ENCODE results near the gene TRPM4. TPM values are rescaled to one million over a fixed set of nuclear protein-coding genes. Genes with fewer than 3 reads are reported as not detected.

Gene TRPM4
- total and polyA plus RNA-seq, 2 of the 13 experiments (the other 11 are each of a cell fraction or from before 2014, with no cell fraction given): 1.9 to 4.3 TPM

GRCh38 chr19:49118565-49119410 lies 38.8 kb upstream of the TRPM4 start, which contains the start of gene C19orf73 (continued):
- TF ChIP-seq ARID4A (CRISPR knock-in tag; IDR thresholded peaks at IDR 0.05; ENCODE audit: borderline replicate concordance) (peak; percentile 84), CSRNP2 (CRISPR knock-in tag; conservative IDR thresholded peaks at IDR 0.05; ENCODE audit: low read depth) (no peak), ZBTB39 (CRISPR knock-in tag; IDR thresholded peaks at IDR 0.05) (no peak), ZNF580 (CRISPR knock-in tag; IDR thresholded peaks at IDR 0.05; ENCODE audit: borderline replicate concordance, low read depth) (peak; percentile 60; the same call in 1 of the 2 replicates), ZFP36 (IDR thresholded peaks at IDR 0.05; ENCODE audit: borderline replicate concordance, low read depth, low read length, partially characterized antibody) (no peak), PHF21A (CRISPR knock-in tag; IDR thresholded peaks at IDR 0.05) (no peak), FOXO4 (CRISPR knock-in tag; conservative IDR thresholded peaks at IDR 0.05) (no peak), NR2F1 (CRISPR knock-in tag; IDR thresholded peaks at IDR 0.05) (0 out of 4 replicates have a peak, but pooled peaks of 1 of the 2 experiments have one; percentile 53), MEIS1 (CRISPR knock-in tag; IDR thresholded peaks at IDR 0.05; ENCODE audit: borderline replicate concordance) (no peak; the same call in 1 of the 2 replicates), ZNF18 (CRISPR knock-in tag; IDR thresholded peaks at IDR 0.05; ENCODE audit: insufficient replicate concordance) (no peak), RFXAP (CRISPR knock-in tag; IDR thresholded peaks at IDR 0.05; ENCODE audit: borderline replicate concordance) (peak; percentile 86), MBD4 (IDR thresholded peaks at IDR 0.05; ENCODE audit: borderline replicate concordance, low read length) (no peak), NFYB (CRISPR knock-in tag; IDR thresholded peaks at IDR 0.05) (peak; percentile 80)

Data from HepG2 (cell line).